ENCODE results near the gene CDH7. TPM values are rescaled to one million over a fixed set of nuclear protein-coding genes. Genes with fewer than 3 reads are reported as not detected.

Gene CDH7
- polyA plus RNA-seq, 1 experiment = not detected

DNA sequence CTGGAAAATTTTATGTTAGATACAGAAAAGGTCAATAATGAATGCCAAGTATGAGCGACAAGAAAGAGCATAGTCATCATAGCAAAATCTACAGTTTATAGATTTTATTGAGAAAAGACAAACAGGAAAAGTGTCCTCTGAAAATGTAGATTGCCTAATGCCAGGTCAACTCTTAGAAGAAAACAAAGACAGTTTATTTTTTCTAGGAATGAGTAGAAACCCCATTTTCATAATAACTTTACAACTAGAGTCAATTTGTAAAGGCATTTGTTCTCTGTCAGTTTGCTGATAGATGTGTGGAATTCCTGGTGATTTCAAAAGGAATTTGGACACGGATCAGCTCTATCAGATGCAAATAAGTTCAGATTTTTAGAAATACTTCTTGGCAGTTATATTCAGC lies 16.6 kb downstream of the CDH7 start:
- no peaks in the 10 kb centered on the region for H3K27me3 ChIP-seq (ENCODE audit: control insufficient read depth, insufficient read depth, low read length)
- peaks cover 13% of the 10 kb centered on the region for H3K9me3 ChIP-seq (ENCODE audit: control insufficient read depth, insufficient read depth, low read length)
- H3K4me3 ChIP-seq (ENCODE audit: low read depth, low read length) = no peak overlapping the region
- H3K27ac ChIP-seq (ENCODE audit: low read depth, low read length) = no peak overlapping the region
- ChIA-PET CTCF (no interaction called here), POLR2A (no interaction called here)
- no peak for DNase-seq (ENCODE audit: low read depth, low spot score)
- TF ChIP-seq CTCF (IDR thresholded peaks at IDR 0.05; ENCODE audit: low read depth, low read length) = no peak

DNA sequence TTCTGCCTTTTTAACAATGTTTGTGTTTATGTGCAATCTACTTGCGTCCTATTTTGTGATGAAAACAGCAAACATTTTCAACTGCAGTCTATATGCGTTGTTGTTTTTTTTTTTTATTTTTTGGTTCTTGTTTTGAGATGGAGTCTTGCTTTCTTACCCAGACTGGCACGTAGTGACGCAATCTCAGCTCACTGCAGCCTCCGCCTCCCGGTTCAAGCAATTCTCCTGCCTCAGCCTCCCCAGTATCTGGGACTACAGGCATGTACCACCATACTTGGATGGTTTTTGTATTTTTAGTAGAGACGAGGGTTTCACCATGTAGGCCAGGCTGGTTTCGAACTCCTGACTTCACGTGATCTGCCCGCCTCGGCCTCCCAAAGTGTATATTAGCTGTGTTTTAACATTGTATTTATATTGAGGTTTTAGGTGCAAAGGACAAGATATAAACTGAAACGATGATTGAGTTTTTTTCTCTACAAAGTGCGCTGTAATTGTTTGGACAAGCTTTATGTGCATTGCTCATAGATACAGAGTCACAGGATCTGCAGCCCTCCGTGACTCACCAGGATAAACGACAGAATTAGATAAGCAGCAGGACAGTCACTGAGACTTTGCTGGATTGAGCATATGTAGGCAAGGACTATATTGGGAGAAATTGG lies 17.4 kb downstream of the CDH7 start:
- ChIA-PET CTCF (no interaction called here), POLR2A (no interaction called here)
- DNase-seq (ENCODE audit: low read depth, low spot score) = no peak
- TF ChIP-seq CTCF (IDR thresholded peaks at IDR 0.05; ENCODE audit: low read depth, low read length) = no peak
- Histone ChIP-seq H3K27ac (ENCODE audit: low read depth, low read length) (no peak overlapping the region), H3K4me3 (ENCODE audit: low read depth, low read length) (no peak overlapping the region), H3K27me3 (ENCODE audit: control insufficient read depth, insufficient read depth, low read length) (no peaks in the 10 kb centered on the region), H3K9me3 (ENCODE audit: control insufficient read depth, insufficient read depth, low read length) (peaks cover 9% of the 10 kb centered on the region)

- CTCF ChIA-PET = no interaction called here
Observed at GRCh38 chr18:65769652-65770051, 18.8 kb downstream of the CDH7 start.

GRCh38 chr18:65786474-65786873 lies 35.7 kb downstream of the CDH7 start:
- H3K9me3 ChIP-seq (ENCODE audit: control insufficient read depth, insufficient read depth, low read length) = peaks cover 6% of the 10 kb centered on the region
- POLR2A ChIA-PET = no interaction called here
- no peak for DNase-seq (ENCODE audit: low read depth, low spot score)
- no peaks in the 10 kb centered on the region for H3K27me3 ChIP-seq (ENCODE audit: control insufficient read depth, insufficient read depth, low read length)
- CTCF ChIA-PET = no interaction called here
- no peak overlapping the region for H3K27ac ChIP-seq (ENCODE audit: low read depth, low read length)
- no peak for TF ChIP-seq CTCF (IDR thresholded peaks at IDR 0.05; ENCODE audit: low read depth, low read length)
- no peak overlapping the region for H3K4me3 ChIP-seq (ENCODE audit: low read depth, low read length)

More at GRCh38 chr18:65769652-65770051, 18.8 kb downstream of the CDH7 start:
- TF ChIP-seq CTCF (IDR thresholded peaks at IDR 0.05; ENCODE audit: low read depth, low read length) = no peak
- Histone ChIP-seq H3K27ac (ENCODE audit: low read depth, low read length) (no peak overlapping the region), H3K27me3 (ENCODE audit: control insufficient read depth, insufficient read depth, low read length) (no peaks in the 10 kb centered on the region), H3K9me3 (ENCODE audit: control insufficient read depth, insufficient read depth, low read length) (peaks cover 13% of the 10 kb centered on the region), H3K4me3 (ENCODE audit: low read depth, low read length) (no peak overlapping the region)
- POLR2A ChIA-PET = no interaction called here
- DNase-seq (ENCODE audit: low read depth, low spot score) = no peak

- H3K27ac ChIP-seq (ENCODE audit: low read depth, low read length) = no peak overlapping the region
- no peak for DNase-seq (ENCODE audit: low read depth, low spot score)
- H3K4me3 ChIP-seq (ENCODE audit: low read depth, low read length) = no peak overlapping the region
- no peaks in the 10 kb centered on the region for H3K27me3 ChIP-seq (ENCODE audit: control insufficient read depth, insufficient read depth, low read length)
- peaks cover 9% of the 10 kb centered on the region for H3K9me3 ChIP-seq (ENCODE audit: control insufficient read depth, insufficient read depth, low read length)
- POLR2A ChIA-PET = no interaction called here
- CTCF ChIA-PET = no interaction called here
- no peak for TF ChIP-seq CTCF (IDR thresholded peaks at IDR 0.05; ENCODE audit: low read depth, low read length)
Observed at GRCh38 chr18:65788373-65788772, 37.6 kb downstream of the CDH7 start.

Measured in AG04450 (cell line).